NCI-H2196 treated with DMSO at 0.1 percent for 48 hours (cell line): Measurements from ENCODE around the gene KRT86.
"Not testable (repeated sequence)": the region's sequence is repeated elsewhere in the genome, so short reads cannot be mapped to it uniquely, and the experiment has no call there.

ENCODE experiments used
- DNase-seq: peaks from one replicate; lab custom pipeline; 2025; ENCODE audit not compliant: unreplicated experiment; lab: John Stamatoyannopoulos, UW

KRT86 gene

GRCh38 chr12:52238916-52239646 lies 35.4 kb upstream of the KRT86 start:
- DNase-seq, result no peak

DNA sequence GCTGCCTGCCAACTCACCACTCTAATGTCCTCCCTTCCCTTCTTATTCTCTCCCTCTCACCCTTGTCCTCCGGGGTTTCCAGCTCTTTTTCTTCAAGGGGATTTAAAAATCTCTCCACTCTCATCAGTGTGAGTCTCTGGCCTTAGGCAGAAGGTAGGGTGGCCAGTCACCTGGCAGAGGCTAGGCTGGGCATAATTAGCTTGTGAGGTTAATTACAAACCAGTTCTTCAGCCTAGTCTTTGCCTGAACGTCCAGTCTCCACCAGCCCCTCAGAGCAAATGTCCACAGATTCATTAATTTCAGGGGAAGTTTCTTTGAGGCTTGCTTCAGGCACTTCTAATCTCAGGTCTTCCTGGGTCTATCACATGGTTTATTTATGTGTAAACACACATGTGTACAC lies 34.7 kb upstream of the KRT86 start:
- DNase-seq, result no peak

DNA sequence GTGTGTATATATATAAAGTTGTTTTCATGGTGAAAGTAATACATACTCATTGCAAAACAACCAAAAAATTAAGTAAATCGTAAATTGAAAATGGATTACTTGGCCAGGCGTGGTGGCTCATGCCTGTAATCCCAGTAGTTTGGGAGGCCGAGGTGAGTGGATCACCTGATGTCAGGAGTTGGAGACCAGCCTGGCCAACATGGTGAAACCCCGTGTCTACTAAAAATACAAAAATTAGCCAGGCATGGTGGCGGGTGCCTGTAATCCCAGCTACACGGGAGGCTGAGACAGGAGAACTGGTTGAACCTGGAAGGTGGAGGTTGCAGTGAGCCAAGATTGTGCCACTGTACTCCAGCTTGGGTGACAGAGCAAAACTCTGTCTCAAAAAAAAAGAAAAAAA lies 34.2 kb upstream of the KRT86 start:
- not testable (repeated sequence) for DNase-seq

DNA sequence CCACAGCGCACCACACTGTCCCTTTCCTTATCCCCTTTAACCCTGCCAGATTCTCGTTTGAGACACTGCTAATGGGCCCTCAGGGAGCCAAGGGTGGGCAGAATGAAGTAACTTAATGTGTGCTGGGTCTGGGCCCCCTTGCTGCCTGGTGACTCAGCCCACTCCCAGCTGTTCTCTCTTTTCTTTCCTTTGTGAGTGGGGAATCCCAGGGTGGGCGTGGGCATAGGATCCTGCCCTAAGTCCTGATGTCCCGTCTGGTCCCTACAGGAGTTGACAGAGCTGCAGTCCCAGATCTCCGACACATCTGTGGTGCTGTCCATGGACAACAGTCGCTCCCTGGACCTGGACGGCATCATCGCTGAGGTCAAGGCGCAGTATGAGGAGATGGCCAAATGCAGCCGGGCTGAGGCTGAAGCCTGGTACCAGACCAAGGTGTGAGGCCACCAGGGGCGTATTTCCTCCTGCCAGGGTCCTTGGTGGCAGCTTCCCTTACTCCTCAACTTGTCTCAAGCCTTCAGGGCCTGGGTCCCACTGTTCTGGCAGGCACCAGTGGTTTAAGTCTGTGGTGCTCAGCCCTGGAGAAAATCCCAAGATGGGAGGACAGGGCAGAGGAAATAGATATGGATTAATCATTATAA lies 33.1 kb upstream of the KRT86 start:
- DNase-seq, result no peak

GRCh38 chr12:52242442-52243258 lies 31.8 kb upstream of the KRT86 start:
- DNase-seq, result no peak

- DNase-seq, result peak; percentile 46
These were observed 31.1 kb upstream of the KRT86 start for GRCh38 chr12:52243259-52243855.

- peak; percentile 82 for DNase-seq
These were observed 30.4 kb upstream of the KRT86 start for GRCh38 chr12:52243856-52244614.

DNA sequence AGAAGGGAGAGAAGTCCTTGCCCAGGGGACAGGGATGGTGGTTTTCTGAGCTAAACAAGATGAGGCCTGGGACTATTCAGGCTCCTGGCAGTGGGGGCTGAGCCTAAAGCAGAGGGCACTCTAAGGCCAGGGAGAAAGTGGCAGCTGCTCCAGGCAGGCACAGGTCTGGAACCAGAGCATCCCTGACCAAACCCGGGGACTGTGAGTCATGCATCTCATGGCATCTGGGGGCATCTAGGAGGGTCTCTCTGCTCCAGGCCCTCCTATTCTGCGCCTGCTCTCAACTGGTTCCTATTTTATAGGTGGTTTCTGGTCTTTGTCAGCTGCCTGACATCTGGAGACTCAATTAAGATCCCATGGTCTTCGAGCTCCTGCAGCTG lies 29.8 kb upstream of the KRT86 start:
- no peak for DNase-seq

DNA sequence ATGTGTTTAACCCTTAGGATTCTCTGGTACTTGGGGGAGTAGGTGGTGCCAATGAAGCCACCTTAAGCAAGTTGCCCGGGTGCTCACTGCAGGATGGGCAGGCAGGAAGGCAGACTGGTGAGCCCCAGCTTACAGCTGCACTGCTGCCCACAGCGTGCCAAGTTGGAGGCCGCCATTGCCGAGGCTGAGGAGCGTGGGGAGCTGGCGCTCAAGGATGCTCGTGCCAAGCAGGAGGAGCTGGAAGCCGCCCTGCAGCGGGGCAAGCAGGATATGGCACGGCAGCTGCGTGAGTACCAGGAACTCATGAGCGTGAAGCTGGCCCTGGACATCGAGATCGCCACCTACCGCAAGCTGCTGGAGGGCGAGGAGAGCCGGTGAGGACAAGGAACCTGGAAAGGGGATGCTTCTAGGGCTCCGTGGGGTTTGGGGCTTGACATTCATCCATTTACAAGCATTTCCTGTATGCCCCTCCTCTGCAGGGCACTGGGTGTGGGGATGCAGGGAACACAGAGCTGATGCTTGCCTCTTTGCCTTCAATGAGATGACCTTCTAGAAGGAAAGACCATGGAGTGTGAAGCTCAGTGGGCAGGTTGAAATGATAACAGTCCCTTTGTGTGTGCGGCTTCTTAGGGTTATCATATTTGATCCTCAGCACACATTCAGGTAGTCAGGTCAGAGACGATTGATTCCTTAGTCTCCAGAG lies 29.0 kb upstream of the KRT86 start:
- DNase-seq, result no peak

DNA sequence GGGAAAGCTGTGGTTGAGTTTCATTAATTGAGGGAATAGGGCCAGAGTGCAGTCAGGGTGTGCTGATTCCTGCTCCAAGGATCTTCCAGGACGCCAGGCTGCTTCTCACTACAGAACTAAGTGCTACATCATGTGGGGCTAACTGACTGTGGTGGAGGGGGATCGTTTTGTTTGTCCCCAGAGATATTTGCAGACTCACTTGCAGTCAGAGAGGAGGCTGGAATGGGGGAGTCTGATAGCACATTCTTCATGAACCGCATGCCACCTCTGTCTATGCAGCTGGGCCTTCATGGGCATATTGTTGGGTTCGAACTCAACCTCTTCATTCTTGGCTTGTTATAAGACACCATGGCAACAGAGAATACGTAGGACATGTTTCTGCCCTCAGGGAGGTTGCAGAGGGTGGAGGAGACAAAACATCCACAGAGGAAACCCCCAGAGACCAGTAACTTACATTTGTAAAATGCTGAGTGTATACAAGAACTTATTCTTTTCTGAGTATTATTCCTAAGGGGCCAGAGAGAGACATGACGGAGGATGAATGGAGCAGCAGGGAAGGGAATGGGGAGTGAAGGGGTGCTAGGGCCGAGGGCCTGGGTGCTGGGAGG lies 28.4 kb upstream of the KRT86 start:
- DNase-seq, result no peak

DNA sequence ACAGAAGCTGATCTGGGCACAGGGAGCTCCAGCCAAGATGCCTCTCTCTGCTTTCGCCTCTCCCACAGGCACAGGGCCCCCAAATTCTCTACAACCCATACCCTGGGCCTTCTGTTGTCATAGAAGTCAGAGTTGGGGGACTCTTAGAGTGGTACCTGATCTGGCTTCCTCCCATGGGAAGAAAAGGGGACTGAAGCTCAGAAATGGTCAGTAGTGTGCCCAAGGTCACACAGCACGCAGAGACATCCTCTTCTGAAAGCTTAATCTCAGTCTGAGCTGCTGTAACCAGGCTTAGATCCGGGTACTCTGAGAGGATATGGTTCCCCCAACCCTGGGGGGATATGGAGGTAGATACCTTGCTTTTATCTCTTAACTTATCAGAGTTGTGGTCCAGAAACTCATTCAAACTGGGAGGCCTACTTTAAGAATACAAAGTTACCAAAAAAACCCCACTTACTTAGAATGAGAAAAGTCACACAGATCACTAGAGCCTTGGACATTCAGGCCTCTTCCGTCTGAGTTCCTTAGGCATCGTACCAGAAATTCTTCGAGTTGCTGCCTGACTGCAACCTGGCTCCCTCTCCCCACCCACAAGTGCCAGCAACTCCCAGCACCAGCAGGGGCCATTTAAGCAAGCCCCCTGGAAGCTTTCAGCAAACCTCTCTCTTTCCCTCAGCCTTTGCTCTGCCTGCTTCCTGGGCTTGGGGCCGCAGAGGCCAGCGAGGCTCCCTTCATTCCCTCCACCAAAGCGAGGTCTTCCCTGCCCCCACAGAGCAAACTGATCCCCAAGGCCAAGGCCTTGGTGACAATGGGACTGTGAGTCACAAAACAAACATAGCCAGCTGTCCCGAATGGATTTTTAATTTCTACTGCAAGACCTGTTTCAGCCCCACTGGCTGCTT lies 27.5 kb upstream of the KRT86 start:
- DNase-seq, result peak; percentile 56

GRCh38 chr12:52247622-52248540 lies 26.6 kb upstream of the KRT86 start:
- DNase-seq, result no peak

DNA sequence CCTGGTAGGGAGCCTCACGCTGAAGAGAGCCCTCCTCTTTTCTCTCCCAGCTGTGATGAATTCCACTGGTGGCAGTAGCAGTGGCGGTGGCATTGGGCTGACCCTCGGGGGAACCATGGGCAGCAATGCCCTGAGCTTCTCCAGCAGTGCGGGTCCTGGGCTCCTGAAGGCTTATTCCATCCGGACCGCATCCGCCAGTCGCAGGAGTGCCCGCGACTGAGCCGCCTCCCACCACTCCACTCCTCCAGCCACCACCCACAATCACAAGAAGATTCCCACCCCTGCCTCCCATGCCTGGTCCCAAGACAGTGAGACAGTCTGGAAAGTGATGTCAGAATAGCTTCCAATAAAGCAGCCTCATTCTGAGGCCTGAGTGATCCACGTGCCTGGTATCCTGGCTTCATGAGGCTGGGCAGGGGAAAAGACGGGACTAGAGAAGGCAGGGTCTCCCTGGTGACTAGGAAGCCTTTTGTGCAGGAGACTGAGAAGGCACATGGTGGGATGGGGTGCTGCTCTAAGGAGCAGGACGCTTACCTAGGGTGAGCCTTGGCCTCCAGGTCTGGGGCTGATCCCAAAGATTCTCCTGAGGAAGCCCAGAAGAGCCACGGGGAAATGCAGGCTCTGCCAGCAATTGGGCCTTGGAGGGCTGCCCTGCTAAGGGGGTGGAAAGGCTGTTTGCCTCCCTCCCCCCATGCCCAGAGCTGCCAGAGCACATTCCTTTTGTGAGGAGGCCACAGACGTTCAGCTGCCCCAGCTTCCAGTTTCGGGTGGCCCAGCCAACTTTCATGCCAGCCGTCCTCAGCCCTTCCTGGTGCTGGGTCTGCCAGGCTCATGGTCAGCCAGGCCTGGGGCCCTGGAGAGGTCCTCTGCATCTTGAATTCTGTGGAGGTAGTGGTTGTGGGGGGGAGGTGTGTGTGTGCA lies 25.6 kb upstream of the KRT86 start:
- DNase-seq, result peak; percentile 72

DNA sequence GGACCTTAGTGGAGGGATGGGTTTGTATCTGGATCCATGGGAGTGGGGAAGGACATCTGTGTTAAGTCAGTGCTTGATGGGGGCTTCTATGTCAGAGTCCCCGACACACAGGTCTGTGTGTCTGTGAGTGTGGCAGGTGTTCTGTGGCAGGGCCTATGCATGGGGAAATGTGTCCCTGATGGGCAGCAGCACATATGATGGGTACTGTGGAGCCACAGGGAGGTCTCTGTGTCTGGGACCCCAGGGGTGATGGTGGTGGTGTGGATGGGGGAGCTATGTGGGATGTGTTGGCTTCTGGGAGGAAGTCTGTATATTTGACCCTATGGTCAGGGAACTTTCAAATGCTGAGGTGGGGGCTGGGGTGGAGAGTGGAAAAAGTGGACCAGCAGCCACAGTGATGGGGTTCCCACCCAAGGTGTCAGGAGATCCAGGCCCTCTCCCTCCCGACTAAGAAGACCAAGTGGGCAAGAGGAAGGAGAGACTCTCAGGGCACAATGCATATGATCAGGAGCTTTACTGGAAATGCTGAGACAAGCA lies 24.9 kb upstream of the KRT86 start:
- DNase-seq, result no peak

DNA sequence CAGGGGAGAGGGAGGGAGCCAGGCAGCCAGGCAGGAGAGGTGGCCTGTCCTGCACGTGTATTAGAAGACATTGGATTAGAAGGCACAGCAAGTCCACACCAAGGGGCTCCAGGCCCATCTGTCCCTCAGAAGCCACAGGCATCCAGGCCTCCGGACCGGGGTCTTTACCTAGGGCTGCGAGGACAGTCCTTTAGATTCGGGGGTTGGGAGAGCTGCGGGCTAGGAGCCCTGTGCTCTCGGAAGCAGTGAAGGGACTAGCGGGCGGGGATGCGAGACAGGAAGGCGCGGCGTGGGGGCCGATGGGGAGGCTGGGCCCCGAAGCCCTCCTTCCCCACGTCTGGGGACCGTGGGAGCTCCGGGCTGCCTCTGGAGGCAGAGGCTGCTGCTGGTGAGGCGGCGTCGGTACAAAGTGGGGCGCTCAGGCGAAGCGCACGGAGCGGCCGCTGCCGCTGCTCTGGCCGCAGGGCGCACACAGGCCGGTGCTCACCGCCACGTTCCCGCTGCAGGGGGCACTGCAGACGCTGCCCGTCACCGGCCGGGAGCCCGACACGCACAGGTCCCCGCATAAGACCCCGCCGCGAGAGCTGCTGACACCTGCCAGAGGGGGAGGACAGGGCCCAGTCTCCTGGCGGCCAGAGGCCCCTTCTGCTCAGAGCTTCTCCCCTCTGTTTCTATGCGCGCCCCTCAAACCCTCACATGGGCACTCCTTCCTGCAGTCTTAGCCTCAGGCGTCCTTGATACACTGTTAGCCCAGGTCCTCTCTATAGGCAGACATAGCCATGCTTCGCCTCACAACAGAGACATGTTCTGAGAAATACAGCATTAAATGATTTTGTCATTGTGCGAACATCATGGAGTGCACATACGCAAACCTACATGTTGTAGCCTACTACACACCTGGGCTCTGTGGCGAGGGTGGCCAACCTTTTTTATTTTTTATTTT lies 24.1 kb upstream of the KRT86 start:
- no peak for DNase-seq
